OCI-LY7 (cell line): ENCODE data around the gene HSDL2. TPM values are rescaled to one million over a fixed set of nuclear protein-coding genes. Genes with fewer than 3 reads are reported as not detected.

Experiments used
- BruUV-seq: library from RNA; stranded (reverse); fragments of 400-500 nt; replicated peaks from 2 replicates; lab custom pipeline; 2021; lab: Mats Ljungman, UMichigan
- CTCF ChIA-PET: fragments of 300-600 bp; sonication (Branson Sonifier 250); formaldehyde crosslinking; loops from one replicate; lab custom pipeline; 2022; ENCODE audit warnings: antibody characterized with exemption; ENCODE audit not compliant: unreplicated experiment; lab: Charles Lee
- POLR2A ChIA-PET: fragments of 300-600 bp; sonication (Branson Sonifier 250); formaldehyde crosslinking; loops from one replicate; lab custom pipeline; 2022; ENCODE audit warnings: antibody characterized with exemption; lab: Charles Lee
- DNase-seq: peaks from one replicate; pipeline ENCODE4 v3.0.0-alpha.2; 2015; ENCODE audit warnings: low spot score
- H2AFZ ChIP-seq: fragments of 200-600 bp; sonication (generic), shearing (Covaris generic); 2 replicates; pipeline ENCODE4 v1.6.1; 2014; ENCODE audit warnings: mild to moderate bottlenecking, antibody characterized with exemption, low read length, moderate library complexity
- H3K27ac ChIP-seq: fragments of 200-600 bp; sonication (generic); 2 replicates; pipeline ENCODE4 v1.5.1; 2014; ENCODE audit warnings: mixed run types, low read depth, mild to moderate bottlenecking, moderate library complexity, low read length, inconsistent platforms; ENCODE audit not compliant: poor library complexity, severe bottlenecking
- H3K36me3 ChIP-seq: fragments of 200-600 bp; sonication (generic); 2 replicates; pipeline ENCODE4 v1.6.1; 2014; ENCODE audit warnings: mild to moderate bottlenecking, antibody characterized with exemption, low read length, moderate library complexity, mixed read lengths; ENCODE audit not compliant: insufficient read depth
- H3K4me1 ChIP-seq: fragments of 200-600 bp; sonication (generic); 2 replicates; pipeline ENCODE4 v1.5.1; 2014; ENCODE audit warnings: mild to moderate bottlenecking, low read length; ENCODE audit not compliant: insufficient read depth, poor library complexity, severe bottlenecking
- H3K4me2 ChIP-seq: fragments of 200-600 bp; sonication (generic); 2 replicates; pipeline ENCODE4 v1.6.1; 2014; ENCODE audit warnings: mild to moderate bottlenecking, low read length
- H3K4me3 ChIP-seq: fragments of 200-600 bp; sonication (generic); 2 replicates; pipeline ENCODE4 v1.5.1; 2014; ENCODE audit warnings: mild to moderate bottlenecking, low read depth, low read length; ENCODE audit not compliant: poor library complexity, severe bottlenecking
- H3K79me2 ChIP-seq: fragments of 200-600 bp; sonication (generic); 2 replicates; pipeline ENCODE4 v1.6.1; 2016; ENCODE audit warnings: low read depth, mild to moderate bottlenecking, low read length, moderate library complexity, mixed read lengths; ENCODE audit not compliant: insufficient read depth
- H3K9me2 ChIP-seq: fragments of 200-600 bp; sonication (generic); 2 replicates; pipeline ENCODE4 v1.6.1; 2016; ENCODE audit warnings: mild to moderate bottlenecking, low read length, mixed read lengths; ENCODE audit not compliant: insufficient read depth
- H3K9me3 ChIP-seq: fragments of 200-600 bp; sonication (generic); 2 replicates; pipeline ENCODE4 v1.6.1; 2014; ENCODE audit warnings: mild to moderate bottlenecking, mixed run types, low read length, mixed read lengths
- H4K20me1 ChIP-seq: fragments of 200-600 bp; sonication (generic); 2 replicates; pipeline ENCODE4 v1.6.1; 2014; ENCODE audit warnings: mild to moderate bottlenecking, antibody characterized with exemption, low read length, moderate library complexity, mixed read lengths; ENCODE audit not compliant: insufficient read depth
- CTCF ChIP-seq: fragments of 200-600 bp; sonication (generic); conservative IDR thresholded peaks from 2 replicates; pipeline ENCODE4 v1.5.1; 2014; ENCODE audit warnings: mild to moderate bottlenecking, antibody characterized with exemption, low read length, moderate library complexity, mixed read lengths
- EZH2phosphoT487 ChIP-seq: fragments of 200-600 bp; sonication (generic); IDR thresholded peaks from 2 replicates; pipeline ENCODE4 v1.6.1; 2018; ENCODE audit warnings: low read depth, borderline replicate concordance, mild to moderate bottlenecking, mixed run types, antibody characterized with exemption, low read length, moderate library complexity, mixed read lengths
- intact Hi-C: fragments of 100-400 bp; cut with micrococcal nuclease; formaldehyde crosslinking; loops from one replicate; pipeline ENCODE4 v1.10.0; 2022; ENCODE audit not compliant: unreplicated experiment
- total RNA-seq, 2 experiments: library from RNA; depleted of rRNA in 1 of 2; stranded (reverse); fragments of >200 nt in 1 of 2; shearing (Covaris generic) in 1 of 2; gene quantifications; 2 replicates each; pipeline ENCODE4 v1.2.3, GENCODE V29; 2014 to 2022

The HSDL2 gene
- total RNA-seq, 2 experiments from 2014 or later: 12.7 to 16.6 TPM

- Histone ChIP-seq H3K79me2 (no peaks in the 10 kb centered on the region), H3K4me2 (no peak overlapping the region), H3K4me3 (no peak overlapping the region), H3K27ac (no peak overlapping the region), H2AFZ (no peak overlapping the region), H3K9me3 (no peaks in the 10 kb centered on the region), H3K9me2 (no peaks in the 10 kb centered on the region), H3K4me1 (no peaks in the 10 kb centered on the region), H3K36me3 (peaks cover 23% of the 10 kb centered on the region), H4K20me1 (no peaks in the 10 kb centered on the region)
- CTCF ChIA-PET: no interaction called here
- TF ChIP-seq CTCF (no peak), EZH2phosphoT487 (no peak)
- DNase-seq: no peak
- intact Hi-C loops: no loop called here
- BruUV-seq: no TSS peak
- POLR2A ChIA-PET: no interaction called here
Measured at GRCh38 chr9:112408819-112409218, 28.9 kb downstream of the HSDL2 start.

GRCh38 chr9:112409758-112410157 is 29.9 kb downstream of the HSDL2 start:
- DNase-seq: no peak
- CTCF ChIA-PET: no interaction called here
- intact Hi-C loops: no loop called here

More at GRCh38 chr9:112409758-112410157, 29.9 kb downstream of the HSDL2 start:
- BruUV-seq: no TSS peak
- H3K4me3 ChIP-seq: no peak overlapping the region
- H3K9me3 ChIP-seq: no peaks in the 10 kb centered on the region
- H4K20me1 ChIP-seq: no peaks in the 10 kb centered on the region
- TF ChIP-seq CTCF: no peak
- TF ChIP-seq EZH2phosphoT487: no peak
- POLR2A ChIA-PET: interaction anchor here (0.6 to 0.7 kb wide), 3 partner anchors 196 to 533 kb away, joined by 3 to 4 read pairs (median 4); partner anchors contain the start of gene INIP
- no peak overlapping the region for H2AFZ ChIP-seq
- no peaks in the 10 kb centered on the region for H3K79me2 ChIP-seq
- no peak overlapping the region for H3K4me2 ChIP-seq
- H3K36me3 ChIP-seq: peaks cover 23% of the 10 kb centered on the region
- H3K9me2 ChIP-seq: no peaks in the 10 kb centered on the region
- no peak overlapping the region for H3K27ac ChIP-seq
- H3K4me1 ChIP-seq: no peaks in the 10 kb centered on the region
